GM18498 (cell line): Measurements from ENCODE around the gene ATP11A.
A peak's percentile ranks its signal among the peaks of the same experiment; 100 is the strongest.

ENCODE experiments used
- ATAC-seq: cut with Tn5 transposase; IDR thresholded peaks from one replicate; pipeline ENCODE4 v1.9.1; 2021; ENCODE audit warnings: mild to moderate bottlenecking, moderate library complexity; ENCODE audit not compliant: unreplicated experiment

Gene ATP11A

GRCh38 chr13:112690283-112690929 lies 568 bp downstream of the ATP11A start:
- ATAC-seq: peak; percentile 41

DNA sequence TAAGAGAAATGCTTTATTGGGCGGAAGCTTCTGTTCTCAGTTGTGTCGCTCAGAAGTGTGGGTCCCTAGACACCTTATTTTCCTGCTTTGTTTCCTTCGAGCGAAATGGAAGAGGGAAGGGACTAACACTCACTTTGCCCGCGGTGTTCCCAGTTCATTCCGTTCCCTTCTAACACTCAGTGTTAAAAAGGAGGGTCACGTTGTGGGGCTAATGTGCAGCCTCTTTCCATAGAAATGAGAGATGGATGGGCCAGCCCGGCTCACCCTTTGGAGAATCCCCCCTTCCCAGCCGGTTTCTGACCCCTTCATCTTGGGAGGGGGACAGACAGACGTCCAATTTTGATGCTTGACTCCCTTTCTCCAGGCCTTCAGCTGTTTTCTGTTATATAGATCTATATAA lies 2.3 kb downstream of the ATP11A start:
- ATAC-seq: no peak

- no peak for ATAC-seq
Measured at GRCh38 chr13:112692586-112692985, 2.7 kb downstream of the ATP11A start.

- ATAC-seq: no peak
Measured at GRCh38 chr13:112693831-112694497, 4.1 kb downstream of the ATP11A start.

GRCh38 chr13:112695121-112695520 lies 5.3 kb downstream of the ATP11A start:
- ATAC-seq: no peak

DNA sequence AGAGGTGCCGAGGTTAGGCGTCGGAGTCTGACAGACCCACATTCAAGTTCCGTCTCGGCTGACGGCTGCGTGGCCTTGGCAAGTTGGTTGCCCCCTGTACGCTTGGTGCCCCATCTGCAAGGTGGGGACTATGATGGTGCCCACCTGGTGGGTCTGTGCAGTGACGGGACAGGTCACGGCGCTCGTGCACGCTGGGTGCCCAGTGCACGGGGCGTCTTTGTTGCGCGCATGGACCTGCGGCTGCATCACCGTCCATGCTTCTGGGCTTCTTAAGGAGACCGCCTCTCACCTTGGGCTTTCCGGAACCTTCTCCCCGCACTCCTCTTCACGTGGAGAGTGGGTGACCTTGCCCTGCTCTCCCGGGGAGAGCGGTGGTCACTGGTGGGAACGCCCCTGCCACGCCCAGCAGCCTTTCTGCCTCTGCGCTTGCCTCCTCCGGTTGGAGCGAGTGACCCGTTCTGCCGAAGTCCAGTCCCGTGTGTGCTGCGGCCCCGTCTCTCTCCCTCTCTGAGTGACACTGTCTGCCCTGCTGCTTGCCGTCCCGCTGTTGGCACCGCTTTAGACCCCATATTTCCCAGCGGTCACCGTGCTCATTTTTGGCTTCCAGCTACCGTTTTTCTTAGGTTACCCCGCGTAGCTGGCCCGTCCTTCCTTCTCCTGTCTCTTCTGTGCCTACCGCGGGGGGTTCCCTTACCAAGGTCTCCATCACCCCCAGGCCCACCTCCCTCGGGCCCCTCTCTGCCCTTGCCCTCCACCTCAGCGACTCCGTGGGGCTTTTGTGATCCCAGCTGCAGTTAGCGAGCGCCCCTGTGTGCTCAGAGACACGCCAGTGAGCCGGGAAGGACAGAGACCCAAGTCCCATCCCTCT lies 6.4 kb downstream of the ATP11A start:
- ATAC-seq: no peak

- no peak for ATAC-seq
Measured at GRCh38 chr13:112696869-112697465, 7.1 kb downstream of the ATP11A start.

DNA sequence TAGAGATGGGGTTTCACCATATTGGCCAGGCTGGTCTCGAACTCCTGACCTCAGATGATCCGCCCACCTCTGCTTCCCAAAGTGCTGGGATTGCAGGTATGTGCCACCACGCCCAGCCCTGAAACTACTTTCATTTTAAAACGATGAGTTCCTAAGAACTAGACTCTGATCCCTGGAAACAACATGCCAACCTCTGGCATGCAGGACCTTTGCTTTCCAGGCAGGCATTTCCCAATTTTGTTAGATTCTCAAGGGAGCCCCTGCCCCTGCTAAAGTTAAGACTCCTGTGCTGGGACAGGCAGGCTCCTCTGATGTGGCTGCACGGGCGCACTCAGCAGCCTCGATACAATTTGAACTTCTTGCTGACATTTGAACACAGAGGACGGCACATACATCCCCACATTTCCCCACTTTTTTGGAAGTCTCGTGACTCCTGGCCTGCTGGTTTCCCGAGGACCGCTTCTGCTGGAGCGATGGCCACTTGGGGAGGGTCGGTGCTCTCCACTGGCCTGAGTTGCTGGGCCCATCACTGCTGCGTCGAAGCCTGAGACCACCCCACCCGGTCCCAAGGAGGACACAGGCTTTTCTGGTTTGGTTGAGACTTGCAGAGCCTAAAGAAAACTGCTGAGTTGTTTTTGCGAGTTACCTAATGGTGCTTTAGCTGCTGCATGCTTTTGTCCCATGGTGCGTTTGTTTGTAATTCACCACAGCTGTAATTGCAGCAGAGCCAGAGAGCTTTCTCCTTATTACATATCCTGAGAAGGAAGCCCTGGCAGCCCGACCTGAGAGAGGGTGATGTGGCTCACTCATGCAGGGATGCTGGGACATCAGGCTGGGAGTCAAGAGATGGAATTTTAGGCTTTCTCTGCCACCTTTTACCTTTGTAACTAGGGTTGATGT lies 8.2 kb downstream of the ATP11A start:
- ATAC-seq: no peak

DNA sequence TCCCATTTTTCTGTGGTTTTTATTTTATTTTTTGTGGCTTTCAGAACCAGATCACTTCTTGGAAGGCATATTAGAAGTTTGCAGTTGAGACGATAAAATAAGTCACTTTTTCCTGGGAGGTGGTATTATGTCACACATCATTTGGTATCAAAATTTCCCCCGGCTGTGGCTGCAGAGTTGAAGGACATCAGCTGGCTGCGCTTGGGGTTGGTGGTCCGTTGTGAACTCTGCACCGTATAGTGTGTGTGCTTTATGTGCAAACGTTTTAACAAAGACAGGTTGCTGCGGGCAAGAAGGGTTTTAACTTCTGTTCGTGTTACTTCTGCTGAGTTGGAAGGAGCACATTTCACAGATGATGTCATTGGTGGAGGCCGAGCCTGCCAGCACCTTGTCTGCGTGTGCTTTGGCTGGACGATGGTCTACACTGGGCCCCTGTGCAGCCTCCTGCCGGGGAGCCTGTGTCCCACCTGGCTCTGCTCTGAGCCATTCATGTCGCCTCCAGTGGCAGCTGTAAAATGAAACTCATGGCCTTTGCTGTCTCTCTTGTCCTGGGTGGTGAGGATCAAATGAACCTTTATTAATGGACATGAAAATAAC lies 9.6 kb downstream of the ATP11A start:
- ATAC-seq: no peak

DNA sequence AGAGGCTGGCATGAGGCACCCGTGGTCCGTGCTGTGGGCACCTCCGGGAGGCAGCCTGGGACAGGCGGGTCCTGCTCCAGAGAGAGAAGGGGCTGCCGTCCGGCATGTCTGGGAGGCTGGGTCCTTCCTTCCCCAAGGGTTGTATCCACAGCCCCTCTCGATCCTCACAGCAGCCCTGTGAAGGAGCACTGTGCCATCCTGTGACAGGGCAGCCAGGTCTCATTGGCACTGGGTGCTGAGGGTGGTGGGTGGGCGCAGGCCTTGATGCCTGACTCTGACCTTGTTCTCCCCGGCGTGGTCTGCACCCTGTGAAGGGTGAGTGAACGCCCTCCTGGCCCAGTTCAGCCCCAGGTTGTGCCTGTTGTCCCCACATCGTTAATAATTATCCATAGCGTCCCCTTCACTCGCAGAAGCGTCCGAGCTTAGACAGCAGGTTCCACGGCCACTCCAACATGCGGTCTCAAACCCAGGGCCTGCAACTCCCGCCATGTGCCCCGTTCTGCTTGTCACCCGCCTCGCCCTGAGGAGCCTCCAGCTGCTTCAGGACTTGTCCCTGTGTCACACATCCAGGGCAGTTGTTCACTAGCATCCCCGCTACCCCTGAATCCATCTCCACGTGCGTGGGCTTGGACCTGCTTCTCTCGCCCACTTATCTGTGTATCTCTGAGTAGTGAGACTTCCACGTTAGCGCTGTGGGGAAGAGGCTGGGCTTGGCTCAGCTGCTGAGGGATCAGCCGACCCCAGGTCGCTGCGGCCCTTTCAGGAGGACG lies 10.6 kb downstream of the ATP11A start:
- ATAC-seq: no peak

- ATAC-seq: no peak
Measured at GRCh38 chr13:112702341-112702985, 12.6 kb downstream of the ATP11A start.

DNA sequence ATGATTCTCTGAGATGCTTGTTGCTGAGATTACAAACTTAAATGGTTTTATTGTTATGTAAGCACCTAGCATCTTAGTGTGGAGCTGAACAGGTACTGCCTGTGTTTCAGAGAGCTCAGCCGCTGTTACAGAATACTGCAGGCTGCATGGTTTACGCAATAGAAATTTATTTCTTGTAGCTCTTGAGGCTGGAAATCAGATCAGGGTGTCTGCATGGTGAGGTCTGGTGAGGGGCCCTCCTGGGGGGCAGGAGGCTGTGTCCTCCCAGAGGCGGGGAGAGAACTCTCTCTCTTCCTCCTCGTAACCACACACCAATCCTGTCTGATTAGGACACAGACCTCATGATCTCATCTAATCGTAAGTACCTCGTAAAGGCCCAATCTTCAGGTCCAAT lies 13.1 kb downstream of the ATP11A start:
- no peak for ATAC-seq

- ATAC-seq: no peak
Measured at GRCh38 chr13:112703449-112704284, 13.8 kb downstream of the ATP11A start.

- no peak for ATAC-seq
Measured at GRCh38 chr13:112704308-112705145, 14.7 kb downstream of the ATP11A start.

DNA sequence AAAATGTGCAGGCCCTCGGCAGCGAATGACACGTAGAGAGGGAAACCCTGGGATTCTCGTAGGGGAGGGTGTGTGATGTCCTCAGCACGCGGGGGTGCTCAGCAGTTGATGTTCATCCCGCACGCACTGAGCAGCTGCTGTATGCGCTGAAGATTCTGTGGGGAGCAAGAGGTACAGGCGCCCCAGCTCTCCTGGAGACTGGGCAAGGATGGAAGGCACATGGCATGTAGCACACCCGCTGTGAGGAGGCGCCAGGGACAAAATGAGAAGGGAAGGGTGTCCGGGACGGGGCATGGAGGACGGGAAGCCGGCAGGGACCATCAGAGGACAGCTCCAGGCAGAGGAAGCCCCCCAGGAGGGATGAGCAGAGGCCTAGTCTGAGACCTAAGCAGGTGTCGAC lies 15.4 kb downstream of the ATP11A start:
- ATAC-seq: no peak

DNA sequence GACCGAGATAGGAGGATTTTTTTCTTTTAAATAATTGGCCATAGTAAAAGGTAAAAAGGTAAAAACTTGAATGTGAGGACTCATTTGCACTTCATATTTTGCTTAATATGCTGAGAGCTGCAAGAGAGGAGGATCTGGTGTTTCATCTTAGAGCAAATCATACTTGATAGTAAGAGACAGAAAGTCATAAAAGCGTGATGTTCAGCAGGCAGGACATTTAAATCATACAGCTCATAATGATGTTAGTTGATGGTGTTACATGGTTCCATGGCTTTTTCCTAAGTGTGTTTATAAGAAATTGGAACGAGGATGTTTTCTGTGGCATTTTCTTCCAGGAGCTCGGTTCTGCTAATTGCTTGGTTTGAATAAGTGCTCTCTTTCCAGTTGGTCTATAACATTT lies 16.3 kb downstream of the ATP11A start:
- ATAC-seq: no peak
